ENCODE results near the gene DGKG. TPM values are rescaled to one million over a fixed set of nuclear protein-coding genes. Genes with fewer than 3 reads are reported as not detected.

Gene DGKG
- total RNA-seq, 1 donor from 2014 or later = 1.0 TPM

DNA sequence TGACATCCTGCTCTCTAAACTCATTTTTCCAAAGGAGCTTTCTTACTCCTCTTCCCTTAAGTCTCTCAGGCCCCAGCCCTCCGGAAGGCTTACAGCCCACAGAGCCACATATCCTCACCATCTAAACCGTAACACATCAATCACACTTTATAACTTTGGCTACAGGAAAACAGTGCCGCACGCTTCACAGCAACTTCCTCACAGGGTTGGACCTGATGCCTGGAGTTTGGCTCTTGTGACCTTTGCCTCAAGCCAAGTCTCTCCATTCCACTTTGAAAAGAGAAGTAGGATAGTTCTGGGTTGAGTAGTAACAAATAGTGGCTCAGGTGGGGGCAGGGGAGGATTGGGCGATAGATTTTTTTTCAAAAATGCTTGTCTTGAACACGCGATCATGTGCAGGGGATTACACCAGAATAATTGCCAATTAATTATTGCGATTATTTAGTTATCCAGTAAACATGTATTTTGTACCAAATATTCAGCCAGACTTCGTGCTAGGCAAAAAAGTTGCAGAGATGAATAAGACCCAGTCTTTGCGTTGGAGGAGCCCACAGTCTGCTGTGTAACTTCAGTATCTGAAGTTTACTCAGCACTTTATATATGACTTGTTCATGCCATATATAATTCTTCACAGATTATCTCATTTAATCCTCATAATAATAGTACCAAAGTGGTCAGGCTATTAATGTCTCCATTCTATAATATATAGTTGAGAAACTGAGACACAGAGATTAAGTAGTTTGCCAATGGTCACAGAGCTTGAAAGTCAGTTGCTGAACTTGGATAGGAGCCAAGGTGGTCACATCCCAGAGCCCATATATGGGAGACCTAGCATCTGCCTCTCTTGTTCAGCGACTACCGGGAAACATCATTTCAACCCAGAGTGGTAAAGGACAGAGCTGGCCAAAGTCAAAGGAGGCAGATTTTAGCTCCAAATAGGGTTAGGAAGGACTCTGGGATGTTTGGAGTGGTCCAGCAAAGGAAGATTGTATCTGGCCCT is 250.8 kb downstream of the DGKG start:
- H3K4me3 ChIP-seq (ENCODE audit: low read depth, low read length) = no peak overlapping the region
- TF ChIP-seq, protein P1, sequence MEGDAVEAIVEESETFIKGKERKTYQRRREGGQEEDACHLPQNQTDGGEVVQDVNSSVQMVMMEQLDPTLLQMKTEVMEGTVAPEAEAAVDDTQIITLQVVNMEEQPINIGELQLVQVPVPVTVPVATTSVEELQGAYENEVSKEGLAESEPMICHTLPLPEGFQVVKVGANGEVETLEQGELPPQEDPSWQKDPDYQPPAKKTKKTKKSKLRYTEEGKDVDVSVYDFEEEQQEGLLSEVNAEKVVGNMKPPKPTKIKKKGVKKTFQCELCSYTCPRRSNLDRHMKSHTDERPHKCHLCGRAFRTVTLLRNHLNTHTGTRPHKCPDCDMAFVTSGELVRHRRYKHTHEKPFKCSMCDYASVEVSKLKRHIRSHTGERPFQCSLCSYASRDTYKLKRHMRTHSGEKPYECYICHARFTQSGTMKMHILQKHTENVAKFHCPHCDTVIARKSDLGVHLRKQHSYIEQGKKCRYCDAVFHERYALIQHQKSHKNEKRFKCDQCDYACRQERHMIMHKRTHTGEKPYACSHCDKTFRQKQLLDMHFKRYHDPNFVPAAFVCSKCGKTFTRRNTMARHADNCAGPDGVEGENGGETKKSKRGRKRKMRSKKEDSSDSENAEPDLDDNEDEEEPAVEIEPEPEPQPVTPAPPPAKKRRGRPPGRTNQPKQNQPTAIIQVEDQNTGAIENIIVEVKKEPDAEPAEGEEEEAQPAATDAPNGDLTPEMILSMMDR (conservative IDR thresholded peaks at IDR 0.05; ENCODE audit: low read depth, low read length) = no peak
- no peak for DNase-seq (ENCODE audit: low read depth)

DNA sequence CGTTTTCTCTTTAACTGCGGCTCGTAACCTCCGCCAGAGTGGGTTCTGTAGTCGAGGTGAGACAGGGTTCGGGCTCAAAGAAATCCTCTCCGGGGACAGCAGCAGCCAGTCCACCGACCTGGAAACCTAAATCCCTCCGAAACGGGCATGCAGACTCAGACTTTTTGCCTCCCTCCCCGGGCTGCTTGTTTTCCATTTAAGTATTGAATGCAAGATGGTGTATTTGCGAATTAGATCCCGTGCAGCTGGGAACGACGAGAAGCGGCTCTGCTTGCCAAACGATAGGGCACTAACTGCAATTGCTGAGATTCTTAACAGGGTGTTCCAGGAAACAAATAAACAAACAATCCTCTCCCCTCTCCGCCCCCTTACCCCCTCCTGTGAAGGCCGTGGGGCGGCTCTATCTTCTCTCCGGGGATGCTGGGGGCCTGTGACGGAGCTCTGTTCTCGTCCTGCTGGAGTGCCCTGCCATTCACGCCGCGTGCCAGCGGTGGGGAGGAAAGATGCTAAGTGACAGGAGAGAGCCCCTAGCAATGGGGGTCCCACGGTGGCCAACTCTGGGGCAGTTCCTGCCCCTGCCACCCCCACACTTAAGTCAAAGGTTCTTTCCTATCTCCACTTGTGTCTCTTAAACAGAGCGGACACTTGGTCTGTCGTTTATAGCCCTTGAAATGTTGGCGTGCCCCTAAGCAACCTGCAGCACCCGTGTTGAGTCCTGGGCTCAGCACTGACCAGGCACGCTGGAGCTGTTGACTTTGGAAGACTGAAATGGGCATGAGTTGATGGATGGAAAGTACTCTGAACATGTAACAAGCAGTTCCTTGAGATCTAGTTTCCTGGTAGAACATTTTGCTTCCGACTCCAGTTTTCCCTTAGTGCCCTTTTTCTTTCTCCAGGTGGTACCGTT is 251.9 kb downstream of the DGKG start:
- no peak for DNase-seq (ENCODE audit: low read depth)
- TF ChIP-seq, protein P1 (conservative IDR thresholded peaks at IDR 0.05; ENCODE audit: low read depth, low read length) = no peak

DNA sequence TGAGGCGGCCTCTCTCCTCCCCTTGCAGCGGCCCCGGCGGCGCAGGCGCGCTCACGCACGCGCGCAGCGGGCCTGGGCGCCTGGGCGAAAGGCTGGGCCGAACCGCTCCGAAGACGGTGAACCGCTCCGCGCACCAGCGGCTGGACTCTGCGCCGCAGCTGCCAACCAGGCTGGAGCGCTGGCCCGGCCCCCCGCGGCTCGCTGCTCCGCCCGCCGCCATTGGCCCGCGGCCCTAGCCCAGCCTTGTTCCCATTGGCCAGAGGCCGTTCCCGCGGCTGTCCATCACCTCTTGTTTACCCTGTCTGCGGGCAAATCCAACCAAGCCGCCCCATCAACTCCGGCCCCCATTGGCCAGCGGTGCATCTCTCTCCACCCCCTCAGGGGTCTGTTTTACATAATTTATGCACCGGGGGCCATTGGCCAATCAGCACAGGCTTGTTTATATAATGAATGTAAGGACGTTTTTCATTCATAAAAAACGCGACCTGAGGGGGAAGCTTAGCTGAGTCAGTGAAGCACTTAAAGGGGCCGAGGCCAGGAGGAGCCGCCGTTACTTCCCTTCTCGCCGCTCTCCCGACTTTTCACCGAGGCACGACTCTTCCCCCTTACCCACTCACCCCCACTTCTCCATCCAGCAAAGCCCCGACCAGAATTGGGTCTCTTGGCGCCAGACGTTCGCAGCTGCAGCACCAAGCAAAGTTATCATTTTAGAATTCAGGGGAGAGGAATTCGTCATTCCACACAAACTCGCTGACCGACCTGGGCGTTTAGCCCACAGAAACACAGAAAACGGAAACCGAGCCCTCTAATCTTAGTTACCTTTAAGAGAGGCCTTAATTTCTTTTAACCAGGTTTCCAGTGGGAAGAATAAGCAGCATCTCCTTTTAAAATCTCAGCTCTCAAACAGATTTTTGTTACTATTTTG is 252.8 kb downstream of the DGKG start, which contains the start of gene ETV5:
Gene ETV5, minus strand, starts transcription at position 149 of the 925 bp plus-strand sequence. CDS start 3,221 bp downstream, outside the sequence.
- TF ChIP-seq, protein P1 (conservative IDR thresholded peaks at IDR 0.05; ENCODE audit: low read depth, low read length) = no peak
- peak within 1 kb of the TSS; percentile 96 for H3K4me3 ChIP-seq (ENCODE audit: low read depth, low read length)
- DNase-seq (ENCODE audit: low read depth) = peak; percentile 94

More for the DNA sequence above, 251.9 kb downstream of the DGKG start:
- peak overlapping the region; percentile 69 for H3K4me3 ChIP-seq (ENCODE audit: low read depth, low read length)

DNA sequence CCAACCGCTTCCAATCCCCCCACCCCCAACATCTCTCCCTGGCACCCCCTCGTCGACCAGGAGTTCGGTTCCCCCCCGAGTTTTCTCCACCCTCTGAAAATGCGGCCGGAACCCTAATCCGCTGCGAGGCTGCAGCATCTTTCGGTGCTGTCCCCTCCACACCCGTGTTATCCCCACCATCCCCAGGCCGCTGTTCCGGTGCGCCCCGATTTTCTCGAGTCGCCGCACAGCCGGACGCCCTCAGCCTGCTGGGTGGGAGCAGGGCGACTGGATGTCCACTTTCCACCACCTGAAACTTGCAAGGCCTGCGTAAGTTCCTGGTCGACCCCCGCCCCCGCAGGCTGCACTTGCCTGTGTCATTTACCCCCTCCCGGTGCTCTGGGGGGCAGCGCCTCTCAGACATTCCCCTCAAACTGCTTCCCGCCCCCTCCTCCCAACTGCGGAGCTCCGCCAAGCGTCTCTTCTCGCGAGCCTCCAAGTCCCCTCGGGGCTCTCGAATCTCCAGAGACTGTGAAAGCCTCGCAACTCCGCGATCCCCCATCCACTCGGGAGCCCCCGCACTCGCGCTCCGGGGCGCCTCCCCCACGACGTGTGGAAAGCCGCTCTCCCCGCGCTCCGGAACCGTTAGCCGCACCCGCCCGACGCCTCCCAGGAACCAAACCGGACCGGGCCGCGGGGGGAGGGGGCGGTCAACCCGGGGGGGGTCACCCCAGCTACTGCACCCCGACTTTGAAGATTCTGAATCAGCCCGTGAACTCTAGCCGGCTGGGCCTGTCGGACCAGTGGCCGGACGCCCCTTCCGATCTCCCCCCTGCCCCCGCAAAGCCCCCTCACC is 253.7 kb downstream of the DGKG start:
- no peak for DNase-seq (ENCODE audit: low read depth)
- TF ChIP-seq, protein P1 (conservative IDR thresholded peaks at IDR 0.05; ENCODE audit: low read depth, low read length) = no peak
- peak overlapping the region; percentile 96 for H3K4me3 ChIP-seq (ENCODE audit: low read depth, low read length)

DNA sequence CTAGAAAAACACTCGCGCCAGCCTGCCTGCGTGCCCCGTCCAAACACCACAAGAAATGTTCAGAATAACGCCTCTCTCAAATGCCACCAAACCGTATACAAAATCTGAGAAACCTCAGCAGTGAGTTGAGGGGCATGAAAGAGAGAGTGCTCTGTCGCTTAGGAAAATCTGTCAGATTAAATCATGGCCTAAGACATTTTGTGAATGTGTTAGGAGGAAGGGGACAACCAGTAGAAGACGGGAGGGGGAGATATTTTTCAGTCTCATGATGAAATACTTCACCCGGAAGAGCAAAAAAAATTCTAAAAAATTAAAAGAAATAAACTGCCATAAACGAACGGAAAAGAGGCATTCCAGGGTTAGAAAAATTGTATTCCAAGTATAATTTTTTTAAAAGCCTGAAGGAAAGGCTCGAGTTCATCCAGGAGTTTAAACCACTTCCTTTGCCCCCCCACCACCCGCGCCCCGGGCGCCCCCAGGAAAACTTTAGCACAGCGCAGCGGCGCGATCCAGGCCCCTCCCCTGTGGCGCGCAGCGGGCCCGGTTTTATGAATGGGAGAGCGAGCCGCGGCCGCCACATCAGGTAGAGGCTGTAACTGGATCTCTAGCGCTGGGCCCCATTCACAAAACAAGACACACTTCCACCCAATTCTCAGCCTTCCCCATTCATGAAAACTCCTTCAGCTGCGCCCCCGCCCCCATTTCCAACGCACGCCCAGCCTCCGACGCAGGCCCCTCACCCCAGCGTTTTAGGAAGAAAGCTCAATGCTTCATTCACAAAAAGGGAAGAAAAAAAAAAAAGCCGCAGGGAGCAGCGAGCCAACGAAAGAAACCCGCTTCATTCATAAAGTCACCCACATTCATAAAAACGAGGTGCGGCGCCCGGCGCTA is 254.6 kb downstream of the DGKG start:
- DNase-seq (ENCODE audit: low read depth) = no peak
- TF ChIP-seq, protein P1 (conservative IDR thresholded peaks at IDR 0.05; ENCODE audit: low read depth, low read length) = no peak
- H3K4me3 ChIP-seq (ENCODE audit: low read depth, low read length) = peak overlapping the region; percentile 96
